Ramos (cell line): ENCODE results near the gene HRCT1.
"Not testable (repeated sequence)": the region's sequence is repeated elsewhere in the genome, so short reads cannot be mapped to it uniquely, and the experiment has no call there.

Experiments used
- in situ Hi-C: fragments of 300-500 bp; cut with MboI; formaldehyde crosslinking; loops from one replicate; pipeline ENCODE4 v1.14.3; 2022; ENCODE audit warnings: low sequenced_read_pairs; ENCODE audit not compliant: unreplicated experiment

The HRCT1 gene

DNA sequence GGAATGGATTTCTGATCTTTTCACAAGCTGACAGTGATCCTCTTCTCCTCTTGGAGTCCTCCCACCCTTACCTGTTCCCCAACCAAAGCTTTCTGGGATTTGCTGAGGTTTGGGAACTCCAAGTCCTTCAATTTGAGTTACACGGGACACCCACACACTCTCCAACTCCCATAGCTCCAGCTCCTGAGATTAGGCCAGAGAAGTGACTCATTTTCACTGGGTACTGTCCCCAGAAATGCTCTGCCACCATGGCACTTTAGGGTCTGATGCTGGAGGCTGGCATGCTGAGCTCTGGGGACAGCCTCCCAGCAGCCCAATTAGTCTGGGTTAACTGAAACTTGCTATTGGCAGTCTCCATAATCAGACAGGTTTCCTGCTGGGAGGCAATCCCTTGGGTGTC, 14.0 kb upstream of the HRCT1 start:
- in situ Hi-C loops, result no loop called here

DNA sequence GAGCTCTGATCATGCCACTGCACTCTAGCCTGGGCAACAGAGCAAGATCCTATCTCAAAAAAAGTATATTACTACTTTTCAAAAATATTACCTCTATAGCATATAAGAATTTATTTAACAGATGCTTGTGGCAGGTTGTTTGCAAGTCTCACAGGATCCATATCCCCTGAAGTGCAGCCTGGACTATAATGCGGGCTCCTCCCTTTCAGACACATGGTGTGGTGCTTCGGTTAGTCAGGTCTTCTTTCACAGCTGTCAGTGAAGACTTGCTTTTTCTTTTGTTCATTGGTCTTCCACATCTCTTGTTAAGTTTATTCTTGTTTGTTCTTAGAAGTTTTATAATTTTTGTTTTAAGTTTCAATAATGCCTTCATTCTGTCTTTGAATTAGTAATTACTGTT, 9.4 kb upstream of the HRCT1 start:
- in situ Hi-C loops, result no loop called here

DNA sequence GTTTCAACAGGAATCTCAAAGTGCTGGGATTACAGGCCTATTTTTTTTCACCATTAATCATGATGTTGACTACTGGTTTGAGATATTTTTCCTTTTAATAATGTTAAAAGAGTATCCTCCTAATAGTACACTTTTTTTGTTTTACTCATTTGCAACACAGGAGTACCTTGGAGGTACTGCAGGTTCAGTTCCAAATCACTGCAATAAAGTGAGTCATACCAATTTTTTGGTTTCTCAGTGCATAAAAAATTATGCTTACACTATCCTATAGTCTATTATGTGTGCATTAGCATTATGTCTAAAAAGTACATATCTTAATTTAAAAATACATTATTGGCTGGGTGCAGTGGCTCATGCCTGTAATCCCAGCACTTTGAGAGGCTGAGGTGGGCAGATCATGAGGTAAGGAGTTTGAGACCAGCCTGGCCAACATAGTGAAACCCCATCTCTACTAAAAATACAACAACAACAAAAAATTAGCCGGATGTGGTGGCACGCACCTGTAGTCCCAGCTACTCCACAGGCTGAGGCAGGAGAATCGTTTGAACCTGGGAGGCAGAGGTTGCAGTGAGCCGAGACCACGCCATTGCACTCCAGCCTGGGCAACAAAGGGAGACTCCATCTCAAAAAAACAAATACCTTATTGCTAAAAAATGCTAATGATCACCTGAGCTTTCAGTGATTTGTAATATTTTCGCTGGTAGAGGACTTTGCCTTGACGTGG, 8.5 kb upstream of the HRCT1 start:
- in situ Hi-C loops, result not testable (repeated sequence)

DNA sequence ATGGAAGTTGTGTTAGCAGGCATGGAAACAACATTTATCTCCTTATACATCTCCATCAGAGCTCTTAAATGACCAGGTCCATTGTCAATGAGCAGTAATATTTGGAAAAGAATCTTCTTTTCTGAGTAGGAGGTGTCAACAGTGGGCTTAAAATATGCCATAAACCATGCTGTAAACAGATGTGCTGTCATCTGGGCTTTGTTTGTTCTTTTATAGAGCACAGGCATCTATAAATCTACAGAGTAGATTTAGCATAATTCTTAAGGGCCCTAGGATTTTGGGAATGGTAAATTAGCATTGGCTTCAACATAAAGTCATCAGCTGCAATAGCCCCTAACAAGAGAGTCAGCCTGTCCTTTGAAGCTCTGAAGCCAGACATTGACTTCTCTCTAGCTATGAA, 7.7 kb upstream of the HRCT1 start:
- in situ Hi-C loops, result no loop called here

DNA sequence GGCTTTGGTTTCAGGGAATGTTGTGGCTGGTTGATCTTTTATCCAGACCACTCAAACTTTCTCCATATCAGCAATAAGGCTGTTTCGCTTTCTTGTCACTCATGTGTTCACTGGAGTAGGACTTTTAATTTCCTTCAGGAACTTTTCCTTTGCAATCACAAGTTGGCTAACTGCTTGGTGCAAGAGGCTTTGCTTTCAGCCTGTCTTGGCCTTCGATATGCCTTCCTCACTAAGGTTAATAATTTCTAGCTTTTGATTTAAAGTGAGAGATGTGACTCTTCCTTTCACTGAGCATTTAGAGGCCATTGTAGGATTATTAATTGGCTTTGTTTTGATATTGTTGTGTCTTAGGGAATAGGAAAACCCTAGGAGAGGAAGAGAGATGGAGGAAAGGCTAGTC, 7.0 kb upstream of the HRCT1 start:
- in situ Hi-C loops, result no loop called here

DNA sequence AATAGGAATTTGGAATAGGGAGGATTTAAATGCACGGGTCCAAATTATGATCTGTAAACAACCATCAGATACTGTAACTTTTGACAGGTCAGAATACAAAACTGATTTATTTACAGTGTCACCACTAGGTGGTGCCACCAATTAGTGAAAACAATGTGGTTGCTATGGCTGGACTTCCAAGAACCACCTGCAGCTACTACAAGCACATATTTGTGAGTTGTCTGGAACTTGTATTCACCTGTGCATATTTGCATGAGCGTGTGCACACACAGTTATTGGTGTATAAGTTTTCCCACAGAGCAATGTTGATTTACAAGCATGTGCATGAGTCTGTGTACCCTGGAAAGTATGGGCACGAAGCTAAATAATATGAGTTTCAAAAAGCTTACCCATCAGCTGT, 3.0 kb upstream of the HRCT1 start:
- in situ Hi-C loops, result no loop called here

DNA sequence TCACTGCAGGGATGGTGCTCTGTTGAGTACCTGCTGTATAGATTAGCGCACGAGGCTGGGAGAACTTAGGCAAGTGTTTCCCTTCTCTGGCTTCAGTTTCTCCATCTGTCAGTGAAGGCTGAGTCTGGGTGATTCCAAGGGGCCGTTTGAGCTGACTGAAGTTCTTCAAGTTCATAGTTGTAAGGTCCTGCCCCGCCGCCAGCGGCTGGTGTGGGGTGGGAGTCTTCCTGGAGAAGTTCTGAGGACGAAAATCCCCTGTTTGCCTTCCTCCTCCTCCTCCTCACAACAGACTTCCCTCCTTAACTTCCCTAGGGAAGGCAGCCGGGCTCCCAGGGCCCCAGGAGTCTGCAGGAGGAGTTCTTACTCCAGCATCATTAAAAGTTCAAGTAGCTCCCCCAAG, 1.7 kb upstream of the HRCT1 start:
- in situ Hi-C loops, result no loop called here

DNA sequence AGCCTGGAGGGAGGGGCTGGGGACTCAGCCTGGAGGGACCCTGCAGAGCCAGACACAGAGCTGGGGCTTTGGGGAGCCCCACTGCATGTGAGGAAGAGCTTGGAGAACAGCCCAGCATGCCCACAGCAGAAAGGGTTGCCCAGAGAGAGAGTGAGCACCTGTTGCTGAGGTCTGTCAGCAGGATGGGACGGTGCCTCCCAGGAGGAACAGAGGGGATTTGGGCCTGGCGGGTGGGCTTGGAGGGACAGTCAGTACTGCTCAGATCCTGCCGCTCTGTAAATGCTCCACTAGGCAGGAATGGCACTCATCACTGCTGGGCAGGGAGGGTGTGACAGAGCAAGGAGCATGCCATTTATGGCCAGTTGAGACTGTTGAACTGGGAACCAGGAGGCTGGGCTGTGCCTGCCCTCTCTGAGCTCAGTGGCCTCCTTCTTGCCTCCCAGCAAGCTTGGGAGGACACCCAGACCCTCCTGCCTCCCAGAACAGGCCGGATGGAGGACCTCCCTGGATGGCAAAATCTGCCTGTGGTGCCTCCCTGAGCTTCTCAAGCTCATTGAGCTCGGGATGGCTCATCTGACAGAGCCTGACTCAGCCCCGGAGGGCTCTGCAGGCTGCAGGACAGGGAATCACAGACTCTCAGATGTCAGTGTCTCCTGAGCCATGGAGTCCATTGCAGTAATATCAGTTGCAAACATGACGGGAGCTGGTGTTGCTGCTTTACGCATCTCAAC, 786 bp upstream of the HRCT1 start:
- in situ Hi-C loops, result no loop called here

DNA sequence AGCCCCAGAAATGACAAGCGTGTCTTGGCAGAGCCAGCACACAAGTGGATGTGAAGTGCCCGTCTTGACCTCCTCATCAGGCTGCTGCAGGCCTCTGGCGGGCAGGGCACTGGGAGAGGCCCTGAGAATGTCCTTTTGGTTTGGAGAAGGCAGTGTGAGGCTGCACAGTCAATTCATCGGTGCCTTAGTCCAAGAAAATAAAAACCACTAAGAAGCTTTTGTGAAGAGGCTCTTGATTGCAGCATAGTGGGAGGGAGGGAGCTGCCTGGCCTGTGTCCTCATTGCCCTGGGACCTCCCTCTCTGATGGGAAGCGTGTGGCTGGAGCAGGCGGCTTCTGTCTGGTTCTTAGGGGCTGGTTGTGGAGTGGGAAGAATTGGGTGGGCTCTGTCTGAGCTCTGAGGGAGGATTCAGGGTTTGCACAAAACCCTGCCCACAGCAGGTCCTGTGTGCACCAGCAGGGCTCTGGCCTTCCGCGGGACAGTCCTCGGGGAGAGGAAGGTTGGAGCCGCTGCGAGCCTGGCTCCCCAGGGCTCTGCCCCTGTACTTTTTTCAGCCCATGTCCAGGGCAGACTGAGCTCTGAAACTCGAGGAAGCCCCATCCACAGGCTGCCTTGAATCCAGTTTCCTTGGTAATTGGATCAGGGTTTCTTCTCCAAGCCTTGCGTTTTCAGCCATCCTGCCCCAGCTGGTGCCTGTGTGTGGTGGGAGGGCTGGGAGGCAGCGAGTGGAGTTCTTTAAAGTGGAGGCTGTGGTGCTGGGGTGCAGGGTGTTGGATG, 1.1 kb downstream of the HRCT1 start:
- in situ Hi-C loops, result no loop called here

DNA sequence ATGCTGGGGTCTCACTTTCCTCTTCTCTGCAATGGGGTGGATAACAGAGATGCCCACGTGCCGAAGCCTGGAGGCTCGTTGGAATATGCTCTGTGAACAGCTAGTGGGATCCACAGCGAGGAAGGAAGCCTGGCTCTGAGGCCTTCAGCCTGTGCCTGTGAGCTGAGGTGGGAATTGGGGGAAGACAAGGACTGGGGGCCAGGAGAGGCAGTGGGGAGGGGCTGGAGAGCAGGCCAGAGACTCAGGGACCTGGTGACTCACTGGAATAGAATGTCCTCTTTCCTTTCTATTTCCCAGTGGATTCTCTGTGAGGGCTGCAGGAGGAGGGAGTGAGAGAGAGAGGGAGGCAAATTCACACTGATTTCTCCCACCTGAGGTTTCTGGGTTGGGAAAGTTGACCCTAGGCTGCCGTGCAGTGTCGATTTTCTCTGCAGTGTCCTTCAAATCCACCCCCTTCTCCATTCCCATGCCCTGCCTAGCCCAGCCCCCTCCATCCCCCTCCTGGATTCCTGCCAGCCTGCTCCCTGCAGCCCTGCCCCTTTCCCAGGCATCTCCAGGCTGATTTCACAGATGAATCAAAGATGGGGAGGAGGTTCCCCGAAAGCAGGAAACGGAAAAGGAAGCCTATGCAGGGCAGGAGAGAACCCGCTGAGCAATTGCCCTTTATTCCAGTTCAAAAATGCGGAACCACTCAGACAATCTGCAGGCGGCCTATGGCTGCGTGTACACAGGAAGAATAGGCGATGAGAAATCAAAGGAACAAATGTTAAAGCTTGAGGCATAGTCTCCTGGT, 1.9 kb downstream of the HRCT1 start:
- in situ Hi-C loops, result no loop called here

DNA sequence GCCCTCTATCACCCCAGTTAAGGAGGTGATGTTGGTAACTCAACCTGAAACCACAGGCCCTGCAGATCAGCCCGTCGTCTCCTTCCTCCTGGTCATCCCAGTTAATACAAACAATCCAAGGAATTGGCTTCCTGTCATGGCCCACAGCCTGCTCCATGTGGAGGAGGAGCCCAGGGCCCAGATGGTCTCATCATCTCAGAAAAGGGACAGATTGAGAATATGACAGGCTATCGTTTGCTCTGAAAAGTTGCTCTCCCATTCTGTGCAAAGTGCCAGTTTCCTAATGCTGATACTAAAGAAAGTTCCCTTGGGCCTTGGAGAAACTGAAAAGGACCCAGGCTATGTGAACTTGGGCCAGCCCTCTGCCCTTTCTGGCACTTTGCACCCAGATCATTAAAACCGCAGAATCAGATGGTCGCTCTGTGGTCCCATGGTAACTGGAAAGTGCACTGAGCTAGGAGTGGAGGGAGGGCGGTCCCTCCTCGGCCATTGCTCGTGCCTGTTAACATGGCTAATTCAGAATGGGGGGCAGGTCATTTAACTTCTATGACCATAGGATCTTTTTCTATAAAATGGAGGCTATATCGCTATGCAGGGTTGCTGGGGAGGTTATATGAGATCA, 2.6 kb downstream of the HRCT1 start:
- in situ Hi-C loops, result no loop called here

DNA sequence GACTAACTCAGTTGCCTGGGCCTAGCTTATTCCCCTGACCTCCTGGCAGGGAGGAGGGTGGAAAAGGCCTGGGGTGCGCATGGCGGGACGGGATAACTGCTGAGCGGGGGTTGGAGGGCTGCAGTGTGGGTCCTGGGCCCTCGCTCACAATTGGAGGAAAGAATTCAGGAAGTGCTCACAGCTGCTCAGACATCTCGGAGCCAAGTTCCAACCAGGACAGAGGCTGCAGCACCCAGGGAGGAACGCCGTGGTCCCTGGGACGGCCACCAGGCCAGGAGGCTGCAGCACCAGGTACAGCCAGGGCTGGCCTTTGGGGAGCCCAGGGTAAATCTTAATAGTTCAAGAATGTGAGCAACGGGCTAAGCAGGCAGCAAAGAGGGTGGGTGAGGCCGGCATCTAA, 3.3 kb downstream of the HRCT1 start, which contains the start of gene SPAAR:
Gene SPAAR, plus strand, starts transcription at position 217 of the 400 bp plus-strand sequence. CDS start 974 bp downstream, outside the sequence.
- in situ Hi-C loops, result no loop called here

DNA sequence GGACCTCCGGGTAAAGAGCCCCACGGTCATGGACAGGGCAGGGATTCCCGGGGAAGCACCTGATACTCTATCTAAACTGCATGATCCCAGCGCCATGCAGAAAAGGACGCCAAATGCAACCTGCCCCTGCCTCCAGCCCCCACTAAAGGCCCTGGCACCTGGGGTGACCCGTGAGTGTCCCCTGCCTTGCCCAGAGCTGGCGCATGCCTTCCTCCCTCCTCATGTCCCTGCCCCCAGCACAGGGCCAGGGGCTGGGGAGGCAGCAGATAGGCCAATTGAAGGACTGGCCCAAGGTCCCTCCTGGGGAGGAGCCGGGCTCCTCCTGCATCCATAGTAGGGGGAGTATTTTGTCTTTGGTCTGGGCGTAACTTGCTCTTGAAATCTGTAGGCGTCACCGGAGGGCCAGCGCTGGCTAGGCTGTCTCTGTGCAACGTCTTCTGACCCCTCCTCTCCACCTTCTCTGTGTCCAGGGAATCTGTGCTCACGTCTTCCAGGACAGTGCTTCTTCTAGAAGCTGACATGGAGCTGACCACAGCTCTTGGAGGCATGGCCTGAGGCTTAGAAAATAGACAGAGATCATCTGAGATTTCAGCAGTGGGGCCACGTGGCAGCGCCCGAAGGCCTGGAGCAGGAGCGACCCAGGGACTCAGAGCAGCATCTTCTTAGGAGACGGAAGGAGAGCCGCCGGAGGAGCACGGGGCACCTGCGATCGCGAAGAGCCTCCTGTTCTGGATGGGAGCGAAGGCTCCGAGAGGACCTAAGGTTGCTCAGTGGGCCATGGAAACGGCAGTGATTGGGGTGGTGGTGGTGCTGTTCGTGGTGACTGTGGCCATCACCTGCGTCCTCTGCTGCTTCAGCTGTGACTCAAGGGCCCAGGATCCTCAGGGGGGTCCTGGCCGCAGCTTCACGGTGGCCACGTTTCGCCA, 3.9 kb downstream of the HRCT1 start:
- in situ Hi-C loops, result no loop called here

DNA sequence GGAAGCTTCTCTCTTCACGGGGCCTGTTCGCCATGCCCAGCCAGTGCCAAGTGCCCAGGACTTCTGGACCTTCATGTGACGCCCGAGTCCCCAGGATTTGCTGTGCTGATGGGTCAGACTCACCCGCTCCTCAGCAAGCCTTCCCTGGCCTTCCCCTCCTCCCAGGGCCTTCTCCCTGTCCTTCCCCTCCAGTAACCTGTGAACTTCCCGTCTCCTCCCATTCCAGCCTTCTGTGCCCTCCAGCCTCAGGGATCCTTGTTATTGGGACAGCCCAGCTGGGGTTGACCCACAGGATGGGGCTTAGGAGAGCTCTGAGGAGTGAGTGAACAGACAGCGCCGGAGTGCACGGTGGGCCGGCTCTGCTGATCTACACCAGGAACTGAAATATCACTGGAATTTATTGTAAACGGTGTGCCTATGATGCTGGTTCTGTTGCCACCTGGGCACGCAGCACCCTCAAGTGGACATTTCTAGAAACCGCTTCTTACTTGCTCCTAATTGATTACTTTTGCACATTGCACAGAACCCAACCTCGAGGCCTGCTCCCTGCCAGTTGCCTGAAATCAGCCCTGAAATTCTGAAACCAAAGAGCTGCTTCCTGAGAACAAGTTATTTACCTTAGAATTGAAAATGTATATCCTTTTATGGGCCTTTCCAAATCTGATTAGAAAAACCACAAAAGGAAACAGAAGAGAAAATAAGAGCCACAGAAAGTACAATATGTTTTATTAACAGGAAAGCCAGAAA, 4.8 kb downstream of the HRCT1 start:
- in situ Hi-C loops, result no loop called here

DNA sequence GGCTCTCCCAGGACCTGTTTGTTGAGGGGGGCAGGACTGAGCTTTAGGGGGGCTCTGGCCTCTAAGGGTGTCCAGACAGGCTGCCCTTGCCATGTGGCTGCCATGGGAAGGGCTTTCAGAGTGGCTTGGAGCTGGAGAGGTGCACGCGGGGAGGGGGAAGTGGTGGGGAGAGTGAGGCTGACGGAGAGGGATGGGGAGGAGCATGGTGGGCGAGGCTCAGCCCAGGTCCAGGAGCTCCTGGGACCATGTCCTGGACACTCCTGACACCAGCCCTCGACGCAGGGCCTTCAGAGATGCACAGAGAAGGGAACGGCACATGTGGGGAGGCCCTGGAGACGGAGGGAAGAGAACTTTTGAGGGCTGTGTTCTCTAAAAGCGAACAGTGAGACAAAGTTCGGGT, 5.7 kb downstream of the HRCT1 start:
- in situ Hi-C loops, result no loop called here

DNA sequence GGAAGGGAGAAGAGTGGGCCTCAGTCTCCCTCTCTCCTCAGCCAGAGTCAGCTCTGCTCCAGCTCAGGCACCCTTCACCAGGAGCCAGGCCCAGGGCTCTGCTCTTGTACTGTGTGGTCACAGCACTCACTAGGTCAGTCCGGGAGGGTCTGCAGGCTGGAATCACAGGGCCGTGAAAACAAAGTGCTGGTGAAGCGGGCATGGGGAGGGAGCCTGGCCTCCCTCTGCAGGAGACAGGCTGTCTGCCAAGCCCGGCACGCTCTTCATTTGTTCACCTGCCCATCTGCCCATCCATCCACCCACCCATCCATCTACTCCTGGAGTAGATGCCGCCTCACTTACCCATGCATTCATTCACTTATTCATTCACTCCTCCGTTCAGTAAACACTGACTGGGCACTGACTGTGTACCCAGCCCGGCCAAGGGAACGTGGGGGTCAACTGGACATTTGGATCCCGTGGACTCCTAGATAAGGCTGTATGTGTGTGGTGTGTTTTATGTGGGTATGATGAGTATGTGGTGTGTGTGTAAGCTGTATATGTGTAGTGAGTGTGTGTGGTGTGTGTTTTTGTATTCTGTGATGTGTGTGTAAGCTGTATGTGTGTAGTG, 6.9 kb downstream of the HRCT1 start:
- in situ Hi-C loops, result no loop called here

DNA sequence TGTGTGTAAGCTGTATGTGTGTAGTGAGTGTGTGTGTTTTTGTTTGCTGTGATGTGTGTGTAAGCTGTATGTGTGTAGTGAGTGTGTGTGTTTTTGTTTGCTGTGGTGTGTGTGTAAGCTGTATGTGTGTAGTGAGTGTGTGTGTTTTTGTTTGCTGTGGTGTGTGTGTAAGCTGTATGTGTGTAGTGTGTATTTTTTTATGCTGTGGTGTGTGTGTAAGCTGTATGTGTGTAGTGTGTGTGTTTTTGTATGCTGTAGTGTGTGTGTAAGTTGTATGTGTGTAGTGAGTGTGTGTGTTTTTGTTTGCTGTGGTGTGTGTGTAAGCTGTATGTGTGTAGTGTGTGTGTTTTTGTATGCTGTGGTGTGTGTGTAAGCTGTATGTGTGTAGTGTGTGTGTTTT, 7.4 kb downstream of the HRCT1 start:
- in situ Hi-C loops, result not testable (repeated sequence)

DNA sequence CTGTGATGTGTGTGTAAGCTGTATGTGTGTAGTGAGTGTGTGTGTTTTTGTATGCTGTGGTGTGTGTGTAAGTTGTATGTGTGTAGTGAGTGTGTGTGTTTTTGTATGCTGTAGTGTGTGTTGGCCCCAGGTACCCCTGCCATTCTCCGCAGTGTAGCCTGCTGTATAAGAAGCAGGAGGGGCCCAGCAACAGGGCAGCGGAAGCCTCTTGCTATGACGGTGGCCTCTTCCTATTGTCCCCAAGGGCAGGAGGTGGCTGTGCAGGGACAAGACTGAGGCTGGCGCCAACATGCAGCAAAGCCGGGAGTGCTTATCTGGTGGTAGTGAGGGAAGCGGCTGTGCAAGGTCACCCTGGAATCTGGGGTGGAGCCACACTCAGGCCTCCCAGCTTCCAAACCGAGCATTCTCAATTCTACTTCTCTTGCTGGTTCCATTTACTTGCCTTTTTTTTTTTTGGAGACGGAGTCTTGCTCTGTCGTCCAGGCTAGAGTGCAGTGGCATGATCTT, 8.4 kb downstream of the HRCT1 start:
- in situ Hi-C loops, result no loop called here
